HCT116 (cell line): ENCODE data around the gene HS6ST1. TPM values are rescaled to one million over a fixed set of nuclear protein-coding genes. Genes with fewer than 3 reads are reported as not detected.
"Not testable (repeated sequence)": the region's sequence is repeated elsewhere in the genome, so short reads cannot be mapped to it uniquely, and the experiment has no call there.

Experiments
- ATAC-seq: fragments of 200-7000 bp; cut with Tn5 transposase; 2 replicates; pipeline ENCODE4 v1.9.1; 2020; ENCODE audit warnings: mild to moderate bottlenecking, moderate library complexity
- BruUV-seq: library from RNA; stranded (reverse); fragments of 400-500 nt; replicated peaks from 2 replicates; lab custom pipeline; 2021; lab: Mats Ljungman, UMichigan
- CTCF ChIA-PET: fragments of 300-600 bp; sonication (Branson Sonifier 250); formaldehyde crosslinking; loops from one replicate; lab custom pipeline; 2021; ENCODE audit warnings: antibody characterized with exemption; lab: Charles Lee
- POLR2A ChIA-PET: fragments of 300-600, 350-600 bp; sonication (Branson Sonifier 250); formaldehyde crosslinking; loops from one replicate; lab custom pipeline; 2021; ENCODE audit warnings: antibody characterized with exemption; lab: Charles Lee
- RAD21 ChIA-PET, 2 experiments: fragments of 300-600 bp; sonication (Branson Sonifier 250); formaldehyde crosslinking; loops; one replicate each; lab custom pipeline; 2023; ENCODE audit warnings: low total read pairs in 2 of 2; ENCODE audit not compliant: uncharacterized antibody in 2 of 2, unreplicated experiment in 2 of 2, low non-redundant PET in 1 of 2; lab: Charles Lee
- DNase-seq: peaks from one replicate; pipeline ENCODE4 v3.0.0-alpha.2; 2010; ENCODE audit warnings: low read depth, low spot score
- H2AFZ ChIP-seq: fragments of 200-600 bp; shearing (Covaris generic), sonication (generic); 2 replicates; pipeline ENCODE4 v1.6.1; 2017; ENCODE audit warnings: low read depth, mixed run types, mixed read lengths, antibody characterized with exemption, low read length; ENCODE audit not compliant: poor library complexity, severe bottlenecking
- H3K27ac ChIP-seq: 2 replicates; pipeline ENCODE4 v1.5.1; 2012; ENCODE audit warnings: low read depth, low read length
- H3K27me3 ChIP-seq: fragments of 200-600 bp; sonication (generic); 2 replicates; pipeline ENCODE4 v1.6.1; 2016; ENCODE audit warnings: mixed run types, low read length, mixed read lengths; ENCODE audit not compliant: insufficient read depth
- H3K36me3 ChIP-seq, 2 experiments: fragments of 200-500 bp in 1 of 2; fragments of 200-600 bp in 1 of 2; sonication (Bioruptor generic) in 1 of 2; sonication (generic) in 1 of 2; 2 replicates each; pipeline versions ENCODE4 v1.5.1 to v1.6.1; 2014 to 2016; ENCODE audit warnings: low read length in 2 of 2, inconsistent platforms in 1 of 2, mixed read lengths in 1 of 2, mixed run types in 1 of 2; ENCODE audit not compliant: insufficient read depth in 2 of 2, control insufficient read depth in 1 of 2
- H3K4me1 ChIP-seq, 2 experiments: fragments of 200-600 bp in 1 of 2; sonication (generic) in 1 of 2; 2 replicates each; pipeline versions ENCODE4 v1.5.1 to v1.6.1; 2012 to 2017; ENCODE audit warnings: low read length in 2 of 2, inconsistent platforms in 1 of 2, mild to moderate bottlenecking in 1 of 2, mixed read lengths in 1 of 2, mixed run types in 1 of 2, moderate library complexity in 1 of 2; ENCODE audit not compliant: insufficient read depth in 2 of 2, control insufficient read depth in 1 of 2
- H3K4me2 ChIP-seq: fragments of 200-600 bp; sonication (generic); 2 replicates; pipeline ENCODE4 v1.6.1; 2017; ENCODE audit warnings: mixed run types, low read length, mixed read lengths
- H3K4me3 ChIP-seq, 2 experiments: fragments of 200-600 bp in 1 of 2; sonication (generic) in 1 of 2; replicated peaks in 1 of 2; 2 replicates each; pipeline ENCODE4 v1.5.1; 2011 to 2016; ENCODE audit warnings: low read length in 2 of 2, control low read depth in 1 of 2, low read depth in 1 of 2, mild to moderate bottlenecking in 1 of 2, mixed read lengths in 1 of 2, mixed run types in 1 of 2
- H3K79me2 ChIP-seq: fragments of 200-600 bp; sonication (generic); 2 replicates; pipeline ENCODE4 v1.6.1; 2017; ENCODE audit warnings: mild to moderate bottlenecking, mixed run types, low read length, moderate library complexity, mixed read lengths; ENCODE audit not compliant: insufficient read depth
- H3K9ac ChIP-seq: fragments of 200-600 bp; sonication (generic); 2 replicates; pipeline ENCODE4 v1.6.1; 2016; ENCODE audit warnings: low read length, mixed read lengths
- H3K9me2 ChIP-seq: fragments of 200-600 bp; sonication (generic), shearing (Covaris generic); 2 replicates; pipeline ENCODE4 v1.6.1; 2017; ENCODE audit warnings: mixed run types, mild to moderate bottlenecking, moderate library complexity; ENCODE audit not compliant: insufficient read depth
- H3K9me3 ChIP-seq, 2 experiments: fragments of 200-500 bp in 1 of 2; fragments of 200-600 bp in 1 of 2; sonication (Bioruptor generic) in 1 of 2; sonication (generic) in 1 of 2; 2 replicates each; pipeline ENCODE4 v1.6.1; 2014 to 2017; ENCODE audit warnings: low read length in 2 of 2, mixed read lengths in 2 of 2, inconsistent platforms in 1 of 2, low read depth in 1 of 2, mild to moderate bottlenecking in 1 of 2, mixed run types in 1 of 2, moderate library complexity in 1 of 2; ENCODE audit not compliant: control insufficient read depth in 1 of 2, insufficient read depth in 1 of 2
- H4K20me1 ChIP-seq: fragments of 200-600 bp; sonication (generic), shearing (Covaris generic); 2 replicates; pipeline ENCODE4 v1.6.1; 2017; ENCODE audit warnings: mixed run types, mild to moderate bottlenecking, moderate library complexity; ENCODE audit not compliant: insufficient read depth
- intact Hi-C: fragments of 100-400 bp; cut with micrococcal nuclease; formaldehyde crosslinking; loops from 2 replicates; pipeline ENCODE4 v1.10.0; 2022
- total RNA-seq: library from RNA; stranded (reverse); gene quantifications from one replicate; pipeline ENCODE4 v1.2.1, GENCODE V29; 2021; ENCODE audit not compliant: unreplicated experiment

Gene HS6ST1
- total RNA-seq, 1 experiment from 2014 or later = 35.0 TPM

GRCh38 chr2:128318245-128318644 lies 423 bp downstream of the HS6ST1 start:
- H3K4me2 ChIP-seq = peak overlapping the region; percentile 96
- BruUV-seq, DNase-seq, H3K9me2 ChIP-seq, H4K20me1 ChIP-seq, H2AFZ ChIP-seq, RAD21 ChIA-PET, H3K9me3 ChIP-seq, POLR2A ChIA-PET, CTCF ChIA-PET, H3K27me3 ChIP-seq: not testable (repeated sequence)
- H3K4me3 ChIP-seq = peak overlapping the region; percentile 40 to 84
- H3K27ac ChIP-seq = peak overlapping the region; percentile 40; the same call in 1 of the 2 replicates
- H3K79me2 ChIP-seq = peaks cover 46% of the 10 kb centered on the region
- peak overlapping the region; percentile 73 for H3K9ac ChIP-seq
- intact Hi-C loops = loop anchor here (10.0 kb wide), 1 partner anchor 253 kb away; no protein-coding TSS in a partner anchor
- peak; percentile 10 for ATAC-seq
- H3K36me3 ChIP-seq = peaks cover 0 to 12% of the 10 kb centered on the region in 2 experiments; a peak in 2 of 4 replicates
- peaks cover 13 to 38% of the 10 kb centered on the region in 2 experiments; a peak in 3 of 4 replicates for H3K4me1 ChIP-seq

- CTCF ChIA-PET, RAD21 ChIA-PET, H3K27me3 ChIP-seq, H3K9me2 ChIP-seq, H3K9me3 ChIP-seq, H2AFZ ChIP-seq, H4K20me1 ChIP-seq, BruUV-seq, POLR2A ChIA-PET, DNase-seq: not testable (repeated sequence)
- H3K27ac ChIP-seq = peak overlapping the region; percentile 30; the same call in 1 of the 2 replicates
- H3K4me1 ChIP-seq = peaks cover 15 to 38% of the 10 kb centered on the region in 2 experiments; a peak in 3 of 4 replicates
- intact Hi-C loops = loop anchor here (10.0 kb wide), 1 partner anchor 253 kb away; no protein-coding TSS in a partner anchor
- ATAC-seq = peak; percentile 2
- peak overlapping the region; percentile 96 for H3K4me2 ChIP-seq
- peaks cover 50% of the 10 kb centered on the region for H3K79me2 ChIP-seq
- peak overlapping the region; percentile 73 for H3K9ac ChIP-seq
- peaks cover 0 to 12% of the 10 kb centered on the region in 2 experiments; a peak in 2 of 4 replicates for H3K36me3 ChIP-seq
- H3K4me3 ChIP-seq = peak overlapping the region; percentile 64 to 84
Observed at GRCh38 chr2:128317899-128318225, 806 bp downstream of the HS6ST1 start.
